HEK293 (cell line): ENCODE measurements around the gene DIP2C.

Experiments
- CTCF ChIA-PET: fragments of 350-600 bp; formaldehyde crosslinking; extraction: SDS; loops from one replicate; lab custom pipeline; 2021; ENCODE audit warnings: antibody characterized with exemption; lab: Yijun Ruan, JAX
- POLR2A ChIA-PET: fragments of 300-600 bp; formaldehyde crosslinking; extraction: SDS; loops from one replicate; lab custom pipeline; 2020; ENCODE audit warnings: antibody characterized with exemption, inconsistent platforms; lab: Yijun Ruan, JAX
- H3K27ac ChIP-seq: fragments of 200-500 bp; sonication (Bioruptor generic); 2 replicates; pipeline ENCODE4 v1.5.1; 2014; ENCODE audit warnings: low read depth, low read length, control low read depth, inconsistent platforms; ENCODE audit errors: extremely low read depth
- H3K36me3 ChIP-seq, 2 experiments: fragments of 200-500 bp in 1 of 2; sonication (Bioruptor generic) in 1 of 2; 1 replicate in 1 of 2; 2 replicates in 1 of 2; pipeline ENCODE4 v1.5.1; 2014 to 2017; ENCODE audit warnings: inconsistent platforms in 2 of 2, low read length in 2 of 2; ENCODE audit not compliant: control insufficient read depth in 2 of 2, insufficient read depth in 1 of 2
- H3K4me1 ChIP-seq: fragments of 200-500 bp; sonication (Bioruptor generic); 2 replicates; pipeline ENCODE4 v1.5.1; 2014; ENCODE audit warnings: mild to moderate bottlenecking, low read length, inconsistent platforms; ENCODE audit not compliant: control insufficient read depth, insufficient read depth
- H3K4me3 ChIP-seq: 2 replicates; pipeline ENCODE4 v1.5.1; 2011; ENCODE audit warnings: low read depth, mild to moderate bottlenecking, control low read depth, low read length, moderate library complexity
- H3K9me3 ChIP-seq: fragments of 200-500 bp; sonication (Bioruptor generic); 2 replicates; pipeline ENCODE4 v1.5.1; 2014; ENCODE audit warnings: low read depth, low read length, inconsistent platforms; ENCODE audit not compliant: control insufficient read depth, insufficient read depth
- GFI1B ChIP-seq: fragments of 450-650 bp; formaldehyde crosslinking; IDR thresholded peaks from 2 replicates; pipeline ENCODE4 v1.5.1; 2016; ENCODE audit warnings: missing biosample characterization, missing genetic modification characterization
- INSM2 ChIP-seq: fragments of 450-650 bp; formaldehyde crosslinking; IDR thresholded peaks from 2 replicates; pipeline ENCODE4 v1.5.1; 2016; ENCODE audit warnings: missing biosample characterization, missing genetic modification characterization
- MEIS1 ChIP-seq: sonication (generic); formaldehyde crosslinking; IDR thresholded peaks from 2 replicates; pipeline ENCODE4 v1.8.1; 2022; ENCODE audit warnings: missing genetic modification reagents, mild to moderate bottlenecking, borderline replicate concordance
- MYNN ChIP-seq: fragments of 450-650 bp; formaldehyde crosslinking; IDR thresholded peaks from 2 replicates; pipeline ENCODE4 v1.5.1; 2016; ENCODE audit warnings: missing biosample characterization, missing genetic modification characterization, borderline replicate concordance
- REPIN1 ChIP-seq: fragments of 450-650 bp; formaldehyde crosslinking; IDR thresholded peaks from 2 replicates; pipeline ENCODE4 v1.5.1; 2017; ENCODE audit warnings: missing biosample characterization, missing genetic modification characterization, low read depth
- SCRT2 ChIP-seq: fragments of 450-650 bp; formaldehyde crosslinking; IDR thresholded peaks from 2 replicates; pipeline ENCODE4 v1.5.1; 2016; ENCODE audit warnings: missing biosample characterization, missing genetic modification characterization
- SP7 ChIP-seq: fragments of 450-650 bp; formaldehyde crosslinking; IDR thresholded peaks from 2 replicates; pipeline ENCODE4 v1.5.1; 2016; ENCODE audit warnings: missing biosample characterization, missing genetic modification characterization
- TRIM28 ChIP-seq: IDR thresholded peaks from 2 replicates; pipeline ENCODE4 v1.6.1; 2011; ENCODE audit warnings: low read length, control low read depth, borderline replicate concordance
- ZBTB48 ChIP-seq: fragments of 450-650 bp; formaldehyde crosslinking; IDR thresholded peaks from 2 replicates; pipeline ENCODE4 v1.5.1; 2016; ENCODE audit warnings: missing biosample characterization, missing genetic modification characterization
- ZBTB7A ChIP-seq: fragments of 450-650 bp; formaldehyde crosslinking; IDR thresholded peaks from 2 replicates; pipeline ENCODE4 v1.5.1; 2016; ENCODE audit warnings: low read depth, missing biosample characterization, missing genetic modification characterization
- ZEB2 ChIP-seq: fragments of 450-650 bp; formaldehyde crosslinking; IDR thresholded peaks from 2 replicates; pipeline ENCODE4 v1.5.1; 2016; ENCODE audit warnings: missing biosample characterization, missing genetic modification characterization
- ZFP69B ChIP-seq: fragments of 450-650 bp; formaldehyde crosslinking; IDR thresholded peaks from 2 replicates; pipeline ENCODE4 v1.5.1; 2016; ENCODE audit warnings: missing biosample characterization, missing genetic modification characterization
- ZNF132 ChIP-seq: fragments of 450-650 bp; formaldehyde crosslinking; IDR thresholded peaks from 2 replicates; pipeline ENCODE4 v1.5.1; 2017; ENCODE audit warnings: missing biosample characterization, missing genetic modification characterization, borderline replicate concordance
- ZNF148 ChIP-seq: fragments of 450-650 bp; formaldehyde crosslinking; IDR thresholded peaks from 2 replicates; pipeline ENCODE4 v1.5.0; 2017; ENCODE audit warnings: missing biosample characterization, missing genetic modification characterization, borderline replicate concordance
- ZNF155 ChIP-seq: fragments of 450-650 bp; formaldehyde crosslinking; IDR thresholded peaks from 2 replicates; pipeline ENCODE4 v1.5.1; 2016; ENCODE audit warnings: missing biosample characterization, missing genetic modification characterization
- ZNF174 ChIP-seq: fragments of 450-650 bp; formaldehyde crosslinking; IDR thresholded peaks from 2 replicates; pipeline ENCODE4 v1.5.0; 2017; ENCODE audit warnings: missing biosample characterization, mild to moderate bottlenecking, missing genetic modification characterization
- ZNF175 ChIP-seq: fragments of 450-650 bp; formaldehyde crosslinking; IDR thresholded peaks from 2 replicates; pipeline ENCODE4 v1.5.1; 2016; ENCODE audit warnings: missing biosample characterization, missing genetic modification characterization
- ZNF19 ChIP-seq: fragments of 450-650 bp; formaldehyde crosslinking; IDR thresholded peaks from 2 replicates; pipeline ENCODE4; 2016; ENCODE audit warnings: missing biosample characterization, missing genetic modification characterization, low read depth
- ZNF2 ChIP-seq: fragments of 450-650 bp; formaldehyde crosslinking; IDR thresholded peaks from 2 replicates; pipeline ENCODE4 v1.5.1; 2016; ENCODE audit warnings: missing biosample characterization, missing genetic modification characterization
- ZNF274 ChIP-seq, 2 experiments: fragments of 200-500 bp in 1 of 2; fragments of 450-650 bp in 1 of 2; sonication (Bioruptor generic) in 1 of 2; formaldehyde crosslinking in 1 of 2; IDR thresholded peaks; 2 replicates each; pipeline versions ENCODE4 v1.5.1 to v1.6.1; 2014 to 2016; ENCODE audit warnings: borderline replicate concordance in 1 of 2, inconsistent platforms in 1 of 2, low read length in 1 of 2, missing biosample characterization in 1 of 2, missing genetic modification characterization in 1 of 2
- ZNF311 ChIP-seq: fragments of 450-650 bp; formaldehyde crosslinking; IDR thresholded peaks from 2 replicates; pipeline ENCODE4 v1.5.1; 2017; ENCODE audit warnings: missing biosample characterization, missing genetic modification characterization, borderline replicate concordance
- ZNF324 ChIP-seq: fragments of 450-650 bp; formaldehyde crosslinking; IDR thresholded peaks from 2 replicates; pipeline ENCODE4 v1.5.1; 2016; ENCODE audit warnings: missing biosample characterization, missing genetic modification characterization
- ZNF366 ChIP-seq: fragments of 450-650 bp; formaldehyde crosslinking; conservative IDR thresholded peaks from 2 replicates; pipeline ENCODE4 v1.5.1; 2016; ENCODE audit warnings: missing biosample characterization, missing genetic modification characterization
- ZNF423 ChIP-seq: fragments of 450-650 bp; formaldehyde crosslinking; IDR thresholded peaks from 2 replicates; pipeline ENCODE4 v1.5.1; 2016; ENCODE audit warnings: missing biosample characterization, missing genetic modification characterization
- ZNF549 ChIP-seq: fragments of 450-650 bp; IDR thresholded peaks from 2 replicates; pipeline ENCODE4 v1.5.1; 2018; ENCODE audit warnings: missing biosample characterization, missing genetic modification characterization, mild to moderate bottlenecking, inconsistent platforms, moderate library complexity
- ZNF555 ChIP-seq: fragments of 450-650 bp; formaldehyde crosslinking; conservative IDR thresholded peaks from 2 replicates; pipeline ENCODE4 v1.5.1; 2017; ENCODE audit warnings: missing biosample characterization, mild to moderate bottlenecking, missing genetic modification characterization, inconsistent platforms
- ZNF560 ChIP-seq: fragments of 450-650 bp; formaldehyde crosslinking; IDR thresholded peaks from 2 replicates; pipeline ENCODE4 v1.5.1; 2017; ENCODE audit warnings: missing biosample characterization, missing genetic modification characterization, borderline replicate concordance
- ZNF580 ChIP-seq: fragments of 450-650 bp; formaldehyde crosslinking; IDR thresholded peaks from 2 replicates; pipeline ENCODE4 v1.5.1; 2016; ENCODE audit warnings: missing biosample characterization, missing genetic modification characterization
- ZNF621 ChIP-seq: fragments of 450-650 bp; formaldehyde crosslinking; IDR thresholded peaks from 2 replicates; pipeline ENCODE4 v1.5.1; 2017; ENCODE audit warnings: missing biosample characterization, missing genetic modification characterization
- ZNF707 ChIP-seq: fragments of 450-650 bp; formaldehyde crosslinking; IDR thresholded peaks from 2 replicates; pipeline ENCODE4 v1.5.1; 2016; ENCODE audit warnings: missing biosample characterization, missing genetic modification characterization
- ZNF747 ChIP-seq: fragments of 450-650 bp; formaldehyde crosslinking; IDR thresholded peaks from 2 replicates; pipeline ENCODE4 v1.5.1; 2016; ENCODE audit warnings: missing biosample characterization, missing genetic modification characterization
- ZNF776 ChIP-seq: fragments of 450-650 bp; formaldehyde crosslinking; IDR thresholded peaks from 2 replicates; pipeline ENCODE4 v1.5.0; 2017; ENCODE audit warnings: missing biosample characterization, missing genetic modification characterization, borderline replicate concordance
- ZSCAN18 ChIP-seq: fragments of 450-650 bp; formaldehyde crosslinking; IDR thresholded peaks from 2 replicates; pipeline ENCODE4 v1.5.1; 2016; ENCODE audit warnings: missing biosample characterization, missing genetic modification characterization
- ZXDB ChIP-seq: fragments of 450-650 bp; formaldehyde crosslinking; IDR thresholded peaks from 2 replicates; pipeline ENCODE4 v1.5.1; 2016; ENCODE audit warnings: missing biosample characterization, missing genetic modification characterization

The DIP2C gene

GRCh38 chr10:511101-511848 lies 178.2 kb downstream of the DIP2C start:
- ChIA-PET CTCF (interaction anchor here (0.5 to 1.8 kb wide), 11 partner anchors 9 to 299 kb away, joined by 3 to 8 read pairs (median 3); no protein-coding TSS in a partner anchor), POLR2A (no interaction called here)
- H3K36me3 ChIP-seq: peaks cover 0 to 6% of the 10 kb centered on the region in 2 experiments; a peak in 1 of 3 replicates
- H3K4me1 ChIP-seq: no peaks in the 10 kb centered on the region
- H3K27ac ChIP-seq: no peak overlapping the region
- no peak overlapping the region for H3K4me3 ChIP-seq
- H3K9me3 ChIP-seq: no peaks in the 10 kb centered on the region
- TF ChIP-seq ZNF747 (tag by site-specific recombination) (no peak), ZEB2 (no peak), ZNF274 (IDR thresholded peaks at IDR 0.05; ENCODE audit: low read length) (no peak), ZNF274 (tag by site-specific recombination; IDR thresholded peaks at IDR 0.05; ENCODE audit: borderline replicate concordance) (no peak), REPIN1 (tag by site-specific recombination) (no peak), ZNF560 (tag by site-specific recombination) (no peak), MYNN (no peak), SP7 (tag by site-specific recombination) (peak; percentile 49; the same call in 1 of the 2 replicates), ZFP69B (0 out of 2 replicates have a peak, but pooled peaks have one; percentile 28), ZNF621 (tag by site-specific recombination) (no peak), ZNF324 (no peak), ZNF19 (tag by site-specific recombination) (no peak), ZNF148 (tag by site-specific recombination) (no peak), ZNF311 (tag by site-specific recombination) (no peak), ZNF155 (tag by site-specific recombination) (no peak), ZNF555 (tag by site-specific recombination) (no peak), ZBTB7A (tag by site-specific recombination) (no peak), ZXDB (no peak), ZNF707 (tag by site-specific recombination) (no peak), ZNF366 (tag by site-specific recombination) (no peak), ZNF776 (no peak), ZNF580 (tag by site-specific recombination) (no peak), TRIM28 (no peak), ZNF549 (no peak), SCRT2 (tag by site-specific recombination) (peak; percentile 47), MEIS1 (CRISPR knock-in tag) (no peak), ZBTB48 (tag by site-specific recombination) (no peak), ZNF174 (no peak), GFI1B (tag by site-specific recombination) (peak; percentile 85), INSM2 (tag by site-specific recombination) (no peak), ZSCAN18 (tag by site-specific recombination) (no peak), ZNF2 (tag by site-specific recombination) (peak; percentile 70; the same call in 1 of the 2 replicates), ZNF132 (tag by site-specific recombination) (no peak), ZNF423 (tag by site-specific recombination) (no peak), ZNF175 (tag by site-specific recombination) (no peak)
